ENCODE results near the gene YIPF2.
"Not testable (repeated sequence)": the region's sequence is repeated elsewhere in the genome, so short reads cannot be mapped to it uniquely, and the experiment has no call there.

Gene YIPF2

GRCh38 chr19:10884274-10884673, 44.2 kb downstream of the YIPF2 start:
- no peak for DNase-seq (ENCODE audit: low read depth)
- H3K4me3 ChIP-seq (ENCODE audit: low read depth, low read length), result no peak overlapping the region
- TF ChIP-seq CTCF (IDR thresholded peaks at IDR 0.05; ENCODE audit: control insufficient read depth, extremely low read depth, insufficient read depth), result no peak

DNA sequence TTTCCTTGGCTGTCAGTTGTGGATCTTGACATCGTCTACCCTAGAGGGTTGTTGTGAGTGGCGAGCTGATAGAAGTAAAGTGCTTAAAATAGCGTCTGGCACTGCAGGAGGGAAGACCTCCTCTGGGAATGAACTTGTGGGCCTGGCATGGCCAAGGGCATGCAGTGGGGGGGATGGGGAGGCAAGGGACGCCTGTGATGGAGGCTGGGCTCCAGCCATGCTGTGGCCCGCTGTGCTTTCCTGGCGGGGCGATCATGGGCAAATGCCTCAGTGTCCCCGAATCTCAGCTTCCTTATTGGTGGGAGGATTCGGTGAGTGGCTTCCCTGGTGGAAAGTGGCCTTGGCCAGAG, 46.4 kb downstream of the YIPF2 start:
- DNase-seq (ENCODE audit: low read depth), result no peak
- H3K4me3 ChIP-seq (ENCODE audit: low read depth, low read length), result no peak overlapping the region
- no peak for TF ChIP-seq CTCF (IDR thresholded peaks at IDR 0.05; ENCODE audit: control insufficient read depth, extremely low read depth, insufficient read depth)

DNA sequence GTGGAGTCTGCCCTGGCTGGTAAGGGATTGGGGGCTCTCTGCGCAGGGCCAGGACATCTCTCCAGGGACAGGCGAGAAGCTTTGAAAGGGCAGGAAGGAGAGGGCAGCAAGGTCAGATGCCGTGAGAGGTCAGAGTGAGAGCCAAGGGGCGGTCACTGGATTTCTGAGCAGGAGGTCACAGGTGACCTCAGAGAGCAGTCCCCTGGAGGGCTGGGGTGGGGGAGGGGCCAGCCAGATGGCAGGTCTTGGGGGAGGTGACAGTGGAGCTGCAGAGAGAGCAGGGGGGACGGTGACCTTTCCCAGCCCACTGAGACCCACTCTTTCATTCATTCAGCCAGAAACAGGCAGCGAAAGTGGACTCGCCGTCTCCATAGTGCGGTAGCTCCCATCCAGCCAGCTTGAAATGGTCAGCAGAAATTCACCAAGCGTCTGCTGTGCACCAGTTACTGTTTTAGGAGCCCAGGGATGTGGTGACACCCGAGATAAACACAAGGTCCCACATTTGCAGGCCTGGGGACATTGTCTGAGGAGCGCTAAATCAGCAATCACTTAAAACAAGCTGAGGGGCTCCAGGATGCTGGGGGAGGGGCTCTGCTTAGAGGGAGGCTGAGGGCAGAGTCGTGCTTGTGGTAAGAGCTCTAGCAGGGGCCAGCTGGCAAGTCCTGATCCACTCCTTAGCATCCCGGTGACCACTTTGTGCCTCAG, 46.9 kb downstream of the YIPF2 start:
- DNase-seq (ENCODE audit: low read depth), result no peak
- no peak overlapping the region for H3K4me3 ChIP-seq (ENCODE audit: low read depth, low read length)
- no peak for TF ChIP-seq CTCF (IDR thresholded peaks at IDR 0.05; ENCODE audit: control insufficient read depth, extremely low read depth, insufficient read depth)

GRCh38 chr19:10878253-10878652, 50.2 kb downstream of the YIPF2 start:
- no peak overlapping the region for H3K4me3 ChIP-seq (ENCODE audit: low read depth, low read length)
- TF ChIP-seq CTCF (IDR thresholded peaks at IDR 0.05; ENCODE audit: control insufficient read depth, extremely low read depth, insufficient read depth), result no peak
- DNase-seq (ENCODE audit: low read depth), result no peak

- not testable (repeated sequence) for DNase-seq (ENCODE audit: low read depth); H3K4me3 ChIP-seq (ENCODE audit: low read depth, low read length)
Measured at GRCh38 chr19:10877608-10878007, 50.8 kb downstream of the YIPF2 start.

- H3K4me3 ChIP-seq (ENCODE audit: low read depth, low read length), result no peak overlapping the region
Measured at GRCh38 chr19:10876459-10877240, 51.8 kb downstream of the YIPF2 start.

More at GRCh38 chr19:10876459-10877240, 51.8 kb downstream of the YIPF2 start:
- no peak for DNase-seq (ENCODE audit: low read depth)
- no peak for TF ChIP-seq CTCF (IDR thresholded peaks at IDR 0.05; ENCODE audit: control insufficient read depth, extremely low read depth, insufficient read depth)

Data from LNCaP clone FGC (cell line).